Measurements from ENCODE around the gene ERP44.
"Not testable (repeated sequence)": the region's sequence is repeated elsewhere in the genome, so short reads cannot be mapped to it uniquely, and the experiment has no call there.

Gene ERP44

DNA sequence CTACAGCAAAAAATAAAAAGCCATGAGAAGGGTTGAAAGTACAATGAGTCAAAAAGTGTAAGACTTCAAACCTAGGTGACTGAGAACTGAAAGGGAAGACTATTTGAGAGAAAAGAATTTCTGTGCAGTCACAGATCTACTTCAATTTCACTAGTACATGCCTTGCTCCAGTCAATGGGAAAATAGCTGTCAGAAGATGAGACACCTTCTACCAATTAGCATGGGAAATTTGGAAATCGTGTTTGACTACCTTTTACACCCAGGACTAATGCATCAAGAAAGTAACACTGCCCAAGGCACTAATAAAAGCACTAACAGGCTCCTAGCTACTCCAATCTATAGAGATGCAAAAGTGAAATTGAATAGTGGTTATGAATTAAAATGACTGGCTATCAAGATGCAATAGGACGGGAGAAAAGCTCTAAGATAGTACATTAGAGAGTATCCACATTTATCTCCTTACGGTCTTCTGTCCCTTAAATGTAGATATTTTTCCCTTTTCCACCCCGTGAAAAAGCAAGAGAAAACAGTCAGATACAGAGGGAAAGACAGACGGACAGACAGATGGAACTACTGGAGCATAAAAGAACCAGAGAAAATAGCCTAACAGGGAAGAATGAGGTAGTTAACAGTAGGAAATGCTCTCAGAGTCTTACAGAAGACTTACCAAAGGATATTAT is 15.2 kb downstream of the ERP44 start:
- DNase-seq = no peak
- intact Hi-C loops (cut with DNase I; ENCODE audit: low total_unique reads) = no loop called here
- TF ChIP-seq, protein P1, sequence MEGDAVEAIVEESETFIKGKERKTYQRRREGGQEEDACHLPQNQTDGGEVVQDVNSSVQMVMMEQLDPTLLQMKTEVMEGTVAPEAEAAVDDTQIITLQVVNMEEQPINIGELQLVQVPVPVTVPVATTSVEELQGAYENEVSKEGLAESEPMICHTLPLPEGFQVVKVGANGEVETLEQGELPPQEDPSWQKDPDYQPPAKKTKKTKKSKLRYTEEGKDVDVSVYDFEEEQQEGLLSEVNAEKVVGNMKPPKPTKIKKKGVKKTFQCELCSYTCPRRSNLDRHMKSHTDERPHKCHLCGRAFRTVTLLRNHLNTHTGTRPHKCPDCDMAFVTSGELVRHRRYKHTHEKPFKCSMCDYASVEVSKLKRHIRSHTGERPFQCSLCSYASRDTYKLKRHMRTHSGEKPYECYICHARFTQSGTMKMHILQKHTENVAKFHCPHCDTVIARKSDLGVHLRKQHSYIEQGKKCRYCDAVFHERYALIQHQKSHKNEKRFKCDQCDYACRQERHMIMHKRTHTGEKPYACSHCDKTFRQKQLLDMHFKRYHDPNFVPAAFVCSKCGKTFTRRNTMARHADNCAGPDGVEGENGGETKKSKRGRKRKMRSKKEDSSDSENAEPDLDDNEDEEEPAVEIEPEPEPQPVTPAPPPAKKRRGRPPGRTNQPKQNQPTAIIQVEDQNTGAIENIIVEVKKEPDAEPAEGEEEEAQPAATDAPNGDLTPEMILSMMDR (IDR thresholded peaks at IDR 0.05) = no peak
- Histone ChIP-seq H3K27ac (no peak overlapping the region), H3K4me1 (peaks cover 0 to 38% (median 19%) of the 10 kb centered on the region in 4 donors), H3K36me3 (no peaks in the 10 kb centered on the region), H3K27me3 (no peaks in the 10 kb centered on the region), H3K4me3 (no peak overlapping the region), H3K9me3 (no peaks in the 10 kb centered on the region)

DNA sequence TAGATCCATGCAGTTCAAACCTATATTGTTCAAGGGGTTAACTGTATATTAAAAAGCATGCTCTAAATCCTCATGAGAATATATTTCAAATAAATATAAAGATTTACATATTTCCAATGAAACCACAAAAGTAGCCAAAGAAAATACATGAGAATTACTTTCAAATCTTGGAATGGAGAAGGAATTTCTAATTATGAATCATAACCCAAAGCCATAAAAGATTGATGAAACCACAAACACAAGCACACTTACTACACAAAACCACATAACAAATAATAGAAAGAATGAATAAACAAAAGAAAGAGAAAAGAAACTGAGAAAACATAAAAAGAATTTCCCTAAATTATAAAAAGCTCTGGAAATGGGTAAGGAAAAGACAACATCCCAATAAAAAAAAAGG is 16.0 kb downstream of the ERP44 start:
- no peak for DNase-seq
- intact Hi-C loops (cut with DNase I; ENCODE audit: low total_unique reads) = no loop called here

DNA sequence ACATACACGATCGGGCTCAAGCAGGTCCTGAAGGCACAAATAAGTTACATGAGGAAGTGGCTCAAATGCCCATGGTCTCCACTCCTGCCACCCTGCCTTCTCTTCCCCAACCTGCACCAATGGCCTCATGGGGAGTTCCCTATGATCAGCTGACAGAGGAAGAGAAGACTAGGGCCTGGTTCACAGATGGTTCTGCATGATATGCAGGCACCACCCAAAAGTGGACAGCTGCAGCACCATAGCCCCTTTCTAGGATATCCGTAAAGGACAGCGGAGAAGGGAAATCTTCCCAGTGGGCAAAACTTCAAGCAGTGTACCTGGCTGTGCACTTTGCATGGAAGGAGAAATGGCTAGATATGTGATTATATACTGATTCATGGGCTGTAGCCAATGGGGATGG is 22.5 kb downstream of the ERP44 start:
- peaks cover 0 to 23% (median 3%) of the 10 kb centered on the region in 4 donors for H3K4me1 ChIP-seq
- H3K4me3 ChIP-seq; H3K27me3 ChIP-seq; DNase-seq; H3K9me3 ChIP-seq; H3K36me3 ChIP-seq; intact Hi-C loops (cut with DNase I; ENCODE audit: low total_unique reads); H3K27ac ChIP-seq: not testable (repeated sequence)

More for the DNA sequence above, 16.0 kb downstream of the ERP44 start:
- Histone ChIP-seq H3K4me1 (peaks cover 0 to 38% (median 19%) of the 10 kb centered on the region in 4 donors), H3K4me3 (no peak overlapping the region), H3K36me3 (no peaks in the 10 kb centered on the region), H3K9me3 (no peaks in the 10 kb centered on the region), H3K27me3 (no peaks in the 10 kb centered on the region), H3K27ac (no peak overlapping the region)
- TF ChIP-seq, protein P1 (IDR thresholded peaks at IDR 0.05) = no peak

DNA sequence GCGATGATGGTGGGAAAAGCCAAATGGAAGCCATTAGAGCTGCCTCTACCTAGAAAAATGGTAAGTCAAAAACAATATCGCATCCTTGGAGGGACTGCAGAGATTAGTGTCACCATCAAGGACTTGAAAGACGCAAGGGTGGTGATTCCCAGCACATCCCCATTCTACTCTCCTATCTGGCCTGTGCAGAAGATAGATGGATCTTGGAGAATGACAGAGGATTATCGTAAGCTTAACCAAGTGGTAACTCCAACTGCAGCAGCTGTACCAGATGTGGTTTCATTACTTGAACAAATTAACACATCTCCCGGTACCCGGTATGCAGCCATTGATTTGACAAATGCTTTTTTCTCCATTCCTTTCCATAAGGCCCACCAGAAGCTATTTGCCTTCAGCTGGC is 23.8 kb downstream of the ERP44 start:
- no peaks in the 10 kb centered on the region for H3K9me3 ChIP-seq
- H3K4me3 ChIP-seq = no peak overlapping the region
- H3K4me1 ChIP-seq = peaks cover 0 to 19% (median 4%) of the 10 kb centered on the region in 4 donors
- no peak for DNase-seq
- H3K36me3 ChIP-seq = no peaks in the 10 kb centered on the region
- no peak overlapping the region for H3K27ac ChIP-seq
- H3K27me3 ChIP-seq = no peaks in the 10 kb centered on the region
- TF ChIP-seq, protein P1 (IDR thresholded peaks at IDR 0.05) = no peak
- intact Hi-C loops (cut with DNase I; ENCODE audit: low total_unique reads) = no loop called here

DNA sequence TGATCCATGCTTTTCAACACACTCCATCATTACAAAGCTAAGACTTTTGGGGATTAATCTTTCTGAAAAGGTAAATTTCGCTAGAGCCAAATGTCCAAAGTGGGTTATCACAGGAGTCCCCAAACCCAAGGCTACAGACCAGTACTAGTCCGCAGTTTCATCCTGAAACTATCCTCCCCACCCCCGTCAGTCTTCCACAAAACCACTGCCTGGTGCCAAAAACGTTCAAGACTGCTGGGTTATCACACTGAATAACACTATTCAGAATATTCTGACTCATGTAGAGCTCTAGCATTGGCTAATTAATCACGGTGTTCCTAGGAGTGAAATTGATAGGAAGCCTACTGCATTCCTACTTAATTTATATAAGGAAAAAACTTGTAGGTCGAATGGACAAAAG is 24.7 kb downstream of the ERP44 start:
- Histone ChIP-seq H3K9me3 (no peaks in the 10 kb centered on the region), H3K27me3 (no peaks in the 10 kb centered on the region), H3K4me3 (no peak overlapping the region), H3K27ac (no peak overlapping the region), H3K4me1 (peaks cover 0 to 16% (median 4%) of the 10 kb centered on the region in 4 donors), H3K36me3 (no peaks in the 10 kb centered on the region)
- intact Hi-C loops (cut with DNase I; ENCODE audit: low total_unique reads) = no loop called here
- TF ChIP-seq, protein P1 (IDR thresholded peaks at IDR 0.05) = no peak
- DNase-seq = no peak

DNA sequence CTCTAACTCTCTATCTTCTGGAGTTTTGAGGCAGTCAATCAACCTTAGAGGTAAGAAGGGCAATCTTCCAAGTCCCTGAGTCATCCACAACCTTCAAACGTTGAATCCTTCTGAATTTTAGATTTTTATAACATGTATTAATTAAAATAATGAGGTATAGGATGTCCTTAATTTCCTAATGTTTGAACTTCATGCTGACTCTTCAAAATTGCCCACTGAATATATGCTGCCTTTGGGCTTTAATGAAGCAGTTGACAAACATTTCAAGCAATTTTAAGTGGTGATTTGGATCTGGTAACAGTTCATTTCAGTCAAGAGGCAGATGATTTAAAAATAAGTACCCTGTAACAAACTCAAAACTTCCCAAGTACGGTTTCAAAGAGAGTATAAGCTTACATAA is 26.0 kb downstream of the ERP44 start:
- peaks cover 0 to 16% (median 4%) of the 10 kb centered on the region in 4 donors for H3K4me1 ChIP-seq
- no peak for DNase-seq
- H3K27ac ChIP-seq = no peak overlapping the region
- no peaks in the 10 kb centered on the region for H3K27me3 ChIP-seq
- no peak overlapping the region for H3K4me3 ChIP-seq
- H3K9me3 ChIP-seq = no peaks in the 10 kb centered on the region
- TF ChIP-seq, protein P1 (IDR thresholded peaks at IDR 0.05) = no peak
- intact Hi-C loops (cut with DNase I; ENCODE audit: low total_unique reads) = no loop called here
- H3K36me3 ChIP-seq = no peaks in the 10 kb centered on the region

Measured in tibial artery (tissue), 4 donors.